Sigmoid colon (tissue), 7 donors: ENCODE measurements around the gene SUGP2. TPM values are rescaled to one million over a fixed set of nuclear protein-coding genes. Genes with fewer than 3 reads are reported as not detected.

ENCODE experiments used
- DNase-seq: peaks from one replicate; pipeline ENCODE4 v3.0.0-alpha.2; 2019
- H3K27ac ChIP-seq, 4 donors: fragments of 200-600 bp; sonication (generic); one replicate each; pipeline ENCODE4 v1.5.1; 2016 to 2019; ENCODE audit warnings: mild to moderate bottlenecking in 1 of 4
- H3K27me3 ChIP-seq, 3 donors: fragments of 200-600 bp; sonication (generic); one replicate each; pipeline ENCODE4 v1.5.1; 2019; ENCODE audit warnings: mild to moderate bottlenecking in 1 of 3
- H3K36me3 ChIP-seq, 4 donors: fragments of 200-600 bp; sonication (generic); one replicate each; pipeline ENCODE4 v1.5.1; 2016 to 2019
- H3K4me1 ChIP-seq, 4 donors: fragments of 200-600 bp; sonication (generic); one replicate each; pipeline ENCODE4 v1.5.1; 2017 to 2019
- H3K4me3 ChIP-seq, 4 donors: fragments of 200-600 bp; sonication (generic); one replicate each; pipeline ENCODE4 v1.5.1; 2017 to 2019; ENCODE audit warnings: mild to moderate bottlenecking in 2 of 4, moderate library complexity in 1 of 4
- H3K9me3 ChIP-seq, 4 donors: fragments of 200-600 bp in 3 of 4; sonication (generic) in 3 of 4; one replicate each; pipeline versions ENCODE4 v1.5.1 to v1.6.1; 2013 to 2019
- CTCF ChIP-seq, 4 experiments: fragments of 450-650 bp in 3 of 4; fragments of 200-600 bp in 1 of 4; IDR thresholded peaks; one replicate each; pipeline ENCODE4 v1.5.1; 2016 to 2019; ENCODE audit warnings: antibody characterized with exemption in 4 of 4, mild to moderate bottlenecking in 3 of 4, moderate library complexity in 2 of 4
- EP300 ChIP-seq, 4 donors: sonication (generic); formaldehyde crosslinking; IDR thresholded peaks; one replicate each; pipeline ENCODE4 v1.6.1; 2017; ENCODE audit warnings: antibody characterized with exemption in 4 of 4
- POLR2A ChIP-seq, 2 donors: fragments of 450-650 bp; IDR thresholded peaks; one replicate each; pipeline ENCODE4 v1.6.1; 2016; ENCODE audit warnings: antibody characterized with exemption in 2 of 2, mild to moderate bottlenecking in 2 of 2, moderate library complexity in 2 of 2
- POLR2AphosphoS5 ChIP-seq, 4 donors: sonication (generic); formaldehyde crosslinking; IDR thresholded peaks; one replicate each; pipeline ENCODE4 v1.6.1; 2017; ENCODE audit warnings: antibody characterized with exemption in 4 of 4
- WGBS, 2 donors: extraction: QIAGEN DNeasy Blood & Tissue Kit; methylation state at CpG; one replicate each; pipeline ENCODE4 v1.1.7; 2013; 5-methylcytosine and 5-hydroxymethylcytosine counted together
- intact Hi-C: fragments of 100-400 bp; cut with DNase I; formaldehyde crosslinking; loops from one replicate; pipeline ENCODE4 v1.15.1; 2023
- polyA plus RNA-seq, 3 donors: library from polyadenylated mRNA; stranded (reverse); fragments of 200-250 nt; gene quantifications; one replicate each; pipeline ENCODE4 v1.2.3, GENCODE V29; 2013
- total RNA-seq, 4 donors: library from RNA; depleted of rRNA; stranded (reverse); fragments of >200 nt; gene quantifications; one replicate each; pipeline ENCODE4 v1.1.0, GENCODE V29; 2016
- donor health status: healthy with polysubstance abuse.
- donor health status: Bipolar disorder and iron deficiency.
- donor health status: healthy.

Gene SUGP2
- total and polyA plus RNA-seq, 7 donors = 7.8 to 82.3 (median 30.3) TPM

- Histone ChIP-seq H3K4me3 (no peak overlapping the region), H3K27me3 (no peaks in the 10 kb centered on the region), H3K36me3 (peaks cover 0 to under 1% (median 0%) of the 10 kb centered on the region in 4 donors), H3K9me3 (no peaks in the 10 kb centered on the region), H3K4me1 (peaks cover 0 to 21% (median 11%) of the 10 kb centered on the region in 4 donors), H3K27ac (no peak overlapping the region)
- no peak for TF ChIP-seq EP300 (IDR thresholded peaks at IDR 0.05)
- intact Hi-C loops = no loop called here
- DNase-seq = no peak
- WGBS, 2 donors = 44 to 70% methylated on average over 4 of the region's 4 CpGs
Measured at GRCh38 chr19:18943465-18943864, 89.9 kb downstream of the SUGP2 start.

GRCh38 chr19:18942692-18943091 is 90.6 kb downstream of the SUGP2 start:
- DNase-seq = no peak
- Histone ChIP-seq H3K4me3 (no peak overlapping the region), H3K4me1 (peaks cover 0 to 21% (median 11%) of the 10 kb centered on the region in 4 donors), H3K27me3 (no peaks in the 10 kb centered on the region), H3K9me3 (no peaks in the 10 kb centered on the region), H3K36me3 (peaks cover 0 to 9% (median 0%) of the 10 kb centered on the region in 4 donors), H3K27ac (no peak overlapping the region)
- 75 to 83% methylated on average over 6 of the region's 6 CpGs for WGBS, 2 donors
- intact Hi-C loops = no loop called here
- TF ChIP-seq CTCF (IDR thresholded peaks at IDR 0.05) (no peak), POLR2AphosphoS5 (IDR thresholded peaks at IDR 0.05) (no peak)

GRCh38 chr19:18941628-18942354 is 91.5 kb downstream of the SUGP2 start:
- H3K36me3 ChIP-seq = peaks cover 0 to 16% (median 0%) of the 10 kb centered on the region in 4 donors
- intact Hi-C loops = loop anchor here (2.0 kb wide), 1 partner anchor 23 kb away; the partner anchor contains the start of genes COPE and DDX49
- H3K27ac ChIP-seq = peak overlapping the region in 3 of 4 donors; percentile 1 to 75 (median 45)
- H3K4me1 ChIP-seq = peaks cover 0 to 21% (median 11%) of the 10 kb centered on the region in 4 donors
- no peaks in the 10 kb centered on the region for H3K9me3 ChIP-seq
- no peaks in the 10 kb centered on the region for H3K27me3 ChIP-seq
- no peak for DNase-seq
- peak overlapping the region in 3 of 4 donors; percentile 63 to 87 (median 86) for H3K4me3 ChIP-seq
- WGBS, 2 donors = 61 to 65% methylated on average over 18 of the region's 18 CpGs
- TF ChIP-seq POLR2A (IDR thresholded peaks at IDR 0.05) (no peak), POLR2AphosphoS5 (IDR thresholded peaks at IDR 0.05) (no peak), EP300 (IDR thresholded peaks at IDR 0.05) (no peak), CTCF (IDR thresholded peaks at IDR 0.05) (no peak)

Other genes with a start within 250 kb of the SUGP2 start
- gene COMP, start 242.2 kb downstream of the SUGP2 start, total RNA-seq = 1 to 10 TPM in 2 of 4 donors, under 1 TPM in 2; 0.54 to 6.9 (median 1.0) TPM
- under 1 TPM in 1 of 3 donors, not detected in 2; 0.22 TPM for gene COMP, start 242.2 kb downstream of the SUGP2 start, polyA plus RNA-seq
- 10 to 100 TPM; 48.4 to 55.3 (median 49.0) TPM for gene UPF1, start 201.6 kb downstream of the SUGP2 start, total RNA-seq
- 10 to 100 TPM; 27.6 to 62.1 (median 31.4) TPM for gene UPF1, start 201.6 kb downstream of the SUGP2 start, polyA plus RNA-seq
- 1 to 10 TPM in 2 of 4 donors, under 1 TPM in 2; 0.36 to 3.6 (median 1.1) TPM for gene CERS1, start 137.4 kb downstream of the SUGP2 start, total RNA-seq
- gene CERS1, start 137.4 kb downstream of the SUGP2 start, polyA plus RNA-seq = under 1 TPM in 1 of 3 donors, not detected in 2; 0.70 TPM
- gene COPE, start 114.1 kb downstream of the SUGP2 start, total RNA-seq = 100 to 1,000 TPM; 130 to 198 (median 157) TPM
- gene COPE, start 114.1 kb downstream of the SUGP2 start, polyA plus RNA-seq = 100 to 1,000 TPM; 269 to 346 (median 280) TPM
- 10 to 100 TPM; 32.7 to 39.6 (median 38.4) TPM for gene DDX49, start 113.8 kb downstream of the SUGP2 start, total RNA-seq
- gene DDX49, start 113.8 kb downstream of the SUGP2 start, polyA plus RNA-seq = 10 to 100 TPM; 35.4 to 51.1 (median 46.1) TPM
- gene HOMER3, start 92.3 kb downstream of the SUGP2 start, total RNA-seq = 10 to 100 TPM; 15.7 to 36.3 (median 31.8) TPM
- 10 to 100 TPM in 1 of 3 donors, 1 to 10 TPM in 2; 6.2 to 22.8 (median 6.6) TPM for gene HOMER3, start 92.3 kb downstream of the SUGP2 start, polyA plus RNA-seq
- gene ARMC6, start 86 bp upstream of the SUGP2 start, total RNA-seq = 10 to 100 TPM; 11.4 to 21.7 (median 13.5) TPM
- gene ARMC6, start 86 bp upstream of the SUGP2 start, polyA plus RNA-seq = 10 to 100 TPM; 15.6 to 23.5 (median 20.3) TPM
- 1 to 10 TPM; 6.3 to 8.2 (median 7.3) TPM for gene SLC25A42, start 30.5 kb upstream of the SUGP2 start, total RNA-seq
- gene SLC25A42, start 30.5 kb upstream of the SUGP2 start, polyA plus RNA-seq = 1 to 10 TPM; 2.4 to 9.5 (median 9.0) TPM
- 10 to 100 TPM; 14.8 to 28.0 (median 18.3) TPM for gene TMEM161A, start 105.0 kb upstream of the SUGP2 start, total RNA-seq
- 10 to 100 TPM in 1 of 3 donors, 1 to 10 TPM in 2; 3.0 to 22.6 (median 4.4) TPM for gene TMEM161A, start 105.0 kb upstream of the SUGP2 start, polyA plus RNA-seq
- gene MEF2B, start 136.7 kb upstream of the SUGP2 start, total RNA-seq = not detected
- 1 to 10 TPM in 1 of 3 donors, not detected in 2; 2.2 TPM for gene MEF2B, start 136.7 kb upstream of the SUGP2 start, polyA plus RNA-seq
- 10 to 100 TPM in 3 of 4 donors, 1 to 10 TPM in 1; 9.3 to 16.9 (median 11.9) TPM for gene BORCS8, start 158.6 kb upstream of the SUGP2 start, total RNA-seq
- gene BORCS8, start 158.6 kb upstream of the SUGP2 start, polyA plus RNA-seq = 10 to 100 TPM; 30.6 to 39.3 (median 37.8) TPM
- gene RFXANK, start 158.7 kb upstream of the SUGP2 start, total RNA-seq = 10 to 100 TPM; 34.2 to 56.1 (median 54.9) TPM
- gene RFXANK, start 158.7 kb upstream of the SUGP2 start, polyA plus RNA-seq = 10 to 100 TPM; 78.6 to 91.7 (median 87.1) TPM
- 10 to 100 TPM; 11.1 to 23.4 (median 14.7) TPM for gene NR2C2AP, start 169.9 kb upstream of the SUGP2 start, total RNA-seq
- 10 to 100 TPM in 2 of 3 donors, 1 to 10 TPM in 1; 8.3 to 25.3 (median 11.4) TPM for gene NR2C2AP, start 169.9 kb upstream of the SUGP2 start, polyA plus RNA-seq
- gene NCAN, start 178.4 kb upstream of the SUGP2 start, total RNA-seq = under 1 TPM in 1 of 4 donors, not detected in 3; under 0.01 TPM
- under 1 TPM in 2 of 3 donors, not detected in 1; under 0.01 to 0.09 TPM for gene NCAN, start 178.4 kb upstream of the SUGP2 start, polyA plus RNA-seq
- 1 to 10 TPM in 2 of 4 donors, not detected in 2; 1.1 TPM for gene TM6SF2, start 239.8 kb upstream of the SUGP2 start, total RNA-seq
- gene TM6SF2, start 239.8 kb upstream of the SUGP2 start, polyA plus RNA-seq = 1 to 10 TPM; 1.6 to 5.4 (median 3.0) TPM